22Rv1 (cell line): ENCODE data around the gene OSTF1.

Experiments
- H3K27ac ChIP-seq: fragments of 450-650 bp; 2 replicates; pipeline ENCODE4 v1.5.1; 2017
- CTCF ChIP-seq: fragments of 450-650 bp; IDR thresholded peaks from 2 replicates; pipeline ENCODE4 v1.5.1; 2017; ENCODE audit warnings: mild to moderate bottlenecking
- ZFX ChIP-seq: fragments of 450-650 bp; IDR thresholded peaks from 2 replicates; pipeline ENCODE4 v1.6.1; 2017; ENCODE audit warnings: antibody characterized with exemption, borderline replicate concordance

The OSTF1 gene

GRCh38 chr9:75067894-75068293 lies 20.4 kb upstream of the OSTF1 start:
- no peak overlapping the region for H3K27ac ChIP-seq
- TF ChIP-seq CTCF (no peak), ZFX (no peak)

DNA sequence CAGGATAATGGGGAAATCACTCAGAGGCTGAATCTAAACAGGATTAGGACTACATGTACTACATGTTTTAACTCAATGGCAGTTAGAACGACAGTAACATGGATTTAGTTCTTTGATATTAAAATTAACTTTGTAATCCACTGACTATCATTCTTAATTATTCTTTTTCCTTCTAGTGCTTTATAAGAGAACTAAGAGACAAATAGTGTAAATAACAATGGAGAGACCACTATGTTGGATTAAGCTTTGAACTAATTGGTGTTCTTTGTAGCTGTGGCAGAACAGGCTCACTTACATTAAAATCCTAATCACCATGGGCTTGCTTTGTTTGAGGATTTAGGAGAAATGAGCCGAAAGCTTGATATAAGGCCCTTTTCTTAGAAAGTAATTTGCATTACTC lies 19.1 kb upstream of the OSTF1 start:
- H3K27ac ChIP-seq = no peak overlapping the region
- TF ChIP-seq ZFX (no peak), CTCF (no peak)

DNA sequence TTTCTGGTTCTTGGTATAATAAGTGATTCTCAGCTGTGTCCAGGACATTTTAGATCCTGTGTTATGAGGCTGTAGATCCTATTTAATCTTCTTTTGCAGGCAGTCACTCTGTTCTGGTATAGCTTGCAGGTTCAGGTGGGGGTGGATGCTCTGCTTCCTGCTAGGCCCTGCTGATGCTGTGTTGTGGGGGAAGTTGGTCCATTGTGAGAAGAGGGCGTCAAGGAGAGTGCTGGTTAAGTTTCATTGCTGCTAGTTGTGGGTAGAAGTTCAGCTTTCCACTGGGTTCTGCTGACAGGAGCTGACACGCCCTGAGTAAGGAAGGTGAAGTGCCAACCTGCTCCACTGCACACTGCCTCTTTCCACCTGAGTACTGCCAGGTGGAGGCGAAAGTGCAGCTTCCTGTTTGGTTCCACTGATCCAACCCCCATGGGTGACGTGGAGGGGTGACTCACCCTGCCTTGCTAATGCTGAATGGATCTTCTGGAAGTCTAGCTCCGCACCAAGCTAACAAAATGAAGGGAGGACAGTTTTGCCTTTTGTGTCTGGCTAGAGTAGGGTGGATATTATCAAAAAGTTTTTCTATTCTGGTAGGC lies 16.7 kb upstream of the OSTF1 start:
- no peak overlapping the region for H3K27ac ChIP-seq
- no peak for TF ChIP-seq ZFX
- TF ChIP-seq CTCF = no peak

- no peak overlapping the region for H3K27ac ChIP-seq
- TF ChIP-seq ZFX (no peak), CTCF (no peak)
Measured at GRCh38 chr9:75072895-75073294, 15.4 kb upstream of the OSTF1 start.

- no peak overlapping the region for H3K27ac ChIP-seq
- TF ChIP-seq CTCF (no peak), ZFX (no peak)
Measured at GRCh38 chr9:75081632-75082031, 6.7 kb upstream of the OSTF1 start.

GRCh38 chr9:75083188-75083970 lies 4.9 kb upstream of the OSTF1 start:
- TF ChIP-seq ZFX (no peak), CTCF (no peak)
- no peak overlapping the region for H3K27ac ChIP-seq

- TF ChIP-seq ZFX (no peak), CTCF (no peak)
- H3K27ac ChIP-seq = no peak overlapping the region
Measured at GRCh38 chr9:75084081-75084672, 4.1 kb upstream of the OSTF1 start.
